ENCODE measurements around the gene GNE. TPM values are rescaled to one million over a fixed set of nuclear protein-coding genes. Genes with fewer than 3 reads are reported as not detected.

Gene GNE
- total and polyA plus RNA-seq, 2 of the 8 experiments (the other 6 are each of a cell fraction or from before 2014, with no cell fraction given), result 5.1 to 11.1 TPM

GRCh38 chr9:36263683-36264082 lies 5.4 kb upstream of the GNE start:
- Histone ChIP-seq H2AFZ (ENCODE audit: low read length) (no peak overlapping the region), H4K91ac (replicated peaks; ENCODE audit: insufficient read length, low read length) (no peak overlapping the region), H3K4me3 (ENCODE audit: extremely low read depth in 1 of 4, insufficient read depth in 2 of 4, low read depth in 3 of 4, low read length in 4 of 4) (no peak overlapping the region), H2BK5ac (ENCODE audit: low read depth, low read length) (no peak overlapping the region), H4K20me1 (replicated peaks in 1 of 2; ENCODE audit: control insufficient read depth in 1 of 2, insufficient read depth in 2 of 2, low read length in 2 of 2) (no peaks in the 10 kb centered on the region), H3K79me1 (ENCODE audit: low read depth, low read length) (no peaks in the 10 kb centered on the region), H3K23ac (ENCODE audit: insufficient read length) (no peak overlapping the region), H3K4me1 (replicated peaks in 1 of 4; ENCODE audit: control insufficient read depth in 3 of 4, insufficient read depth in 4 of 4, low read length in 3 of 4) (no peaks in the 10 kb centered on the region), H4K5ac (ENCODE audit: insufficient read length, low read depth, low read length) (no peak overlapping the region), H3K4ac (replicated peaks; ENCODE audit: insufficient read length, low read depth, low read length) (no peak overlapping the region), H3K23me2 (ENCODE audit: low read depth, low read length) (peaks cover 2% of the 10 kb centered on the region; the same call in 1 of the 2 replicates), H3K27me3 (replicated peaks in 1 of 4; ENCODE audit: control insufficient read depth in 3 of 4, extremely low read depth in 1 of 4, insufficient read depth in 3 of 4, low read length in 3 of 4) (peaks cover 0 to 4% (median 0%) of the 10 kb centered on the region in 4 experiments; a peak in 1 of 7 replicates), H2AK5ac (ENCODE audit: low read depth, low read length) (no peak overlapping the region), H2BK15ac (ENCODE audit: low read length) (no peak overlapping the region), H2BK12ac (ENCODE audit: low read depth, low read length) (no peak overlapping the region), H3K14ac (ENCODE audit: insufficient read length) (no peak overlapping the region), H3K4me2 (ENCODE audit: insufficient read depth in 1 of 2, low read depth in 2 of 2, low read length in 2 of 2) (no peak overlapping the region), H3K9me3 (ENCODE audit: insufficient read depth in 2 of 2, low read depth in 1 of 2, low read length in 1 of 2) (no peaks in the 10 kb centered on the region), H4K8ac (ENCODE audit: extremely low read depth, insufficient read depth, low read length) (no peak overlapping the region), H3K36me3 (ENCODE audit: control insufficient read depth in 2 of 4, insufficient read depth in 4 of 4, low read length in 3 of 4) (no peaks in the 10 kb centered on the region), H2BK20ac (ENCODE audit: low read length) (no peak overlapping the region), H3K9ac (replicated peaks in 1 of 4; ENCODE audit: extremely low read depth in 1 of 4, low read depth in 3 of 4, low read length in 3 of 4) (no peak overlapping the region), H2BK120ac (replicated peaks; ENCODE audit: low read depth, low read length) (no peak overlapping the region), H3K18ac (ENCODE audit: extremely low read depth, low read length) (no peak overlapping the region), H3K56ac (replicated peaks; ENCODE audit: insufficient read length, low read depth, low read length) (no peak overlapping the region), H3K79me2 (ENCODE audit: control insufficient read depth in 1 of 2, insufficient read depth in 2 of 2, low read length in 2 of 2) (no peaks in the 10 kb centered on the region), H3K27ac (ENCODE audit: low read depth, low read length) (no peak overlapping the region)
- WGBS, 2 experiments (ENCODE audit: extremely low coverage in 1 of 2, insufficient coverage in 1 of 2, insufficient read length in 1 of 2, insufficient replicate concordance in 2 of 2, low coverage in 1 of 2, low lambda C conversion rate in 2 of 2, missing lambda C conversion rate in 1 of 2), result 96% methylated on average over 2 of the region's 2 CpGs; no CpG with 5 or more reads in 1 of the 2 experiments
- FAIRE-seq (no peak), DNase-seq (ENCODE audit: low read depth in 1 of 2, low spot score in 2 of 2) (no peak)
- TF ChIP-seq, protein P1, sequence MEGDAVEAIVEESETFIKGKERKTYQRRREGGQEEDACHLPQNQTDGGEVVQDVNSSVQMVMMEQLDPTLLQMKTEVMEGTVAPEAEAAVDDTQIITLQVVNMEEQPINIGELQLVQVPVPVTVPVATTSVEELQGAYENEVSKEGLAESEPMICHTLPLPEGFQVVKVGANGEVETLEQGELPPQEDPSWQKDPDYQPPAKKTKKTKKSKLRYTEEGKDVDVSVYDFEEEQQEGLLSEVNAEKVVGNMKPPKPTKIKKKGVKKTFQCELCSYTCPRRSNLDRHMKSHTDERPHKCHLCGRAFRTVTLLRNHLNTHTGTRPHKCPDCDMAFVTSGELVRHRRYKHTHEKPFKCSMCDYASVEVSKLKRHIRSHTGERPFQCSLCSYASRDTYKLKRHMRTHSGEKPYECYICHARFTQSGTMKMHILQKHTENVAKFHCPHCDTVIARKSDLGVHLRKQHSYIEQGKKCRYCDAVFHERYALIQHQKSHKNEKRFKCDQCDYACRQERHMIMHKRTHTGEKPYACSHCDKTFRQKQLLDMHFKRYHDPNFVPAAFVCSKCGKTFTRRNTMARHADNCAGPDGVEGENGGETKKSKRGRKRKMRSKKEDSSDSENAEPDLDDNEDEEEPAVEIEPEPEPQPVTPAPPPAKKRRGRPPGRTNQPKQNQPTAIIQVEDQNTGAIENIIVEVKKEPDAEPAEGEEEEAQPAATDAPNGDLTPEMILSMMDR (IDR thresholded peaks at IDR 0.05; ENCODE audit: control extremely low read depth in 1 of 3, insufficient read depth in 1 of 3, low read depth in 1 of 3, low read length in 3 of 3), result no peak
- no peak for TF ChIP-seq JUN (IDR thresholded peaks at IDR 0.05; ENCODE audit: low read depth, low read length)
- POLR2A ChIA-PET (ENCODE audit: partially characterized antibody), result interaction anchor here (0.6 to 0.7 kb wide), 2 partner anchors 83 to 229 kb away, joined by 3 to 4 read pairs; no protein-coding TSS in a partner anchor
- CTCF ChIA-PET (ENCODE audit: partially characterized antibody), result interaction anchor here (0.7 to 1.3 kb wide), 2 partner anchors 11 to 18 kb away, joined by 3 read pairs; no protein-coding TSS in a partner anchor

Data from H1 (cell line).